Smooth muscle cell (in vitro differentiated cells): ENCODE data around the gene SEMA3E. TPM values are rescaled to one million over a fixed set of nuclear protein-coding genes. Genes with fewer than 3 reads are reported as not detected.

Experiments used
- DNase-seq: peaks from one replicate; lab custom pipeline; 2025; ENCODE audit not compliant: unreplicated experiment; lab: John Stamatoyannopoulos, UW
- H2AFZ ChIP-seq: fragments of 200-600 bp; sonication (generic); 2 replicates; pipeline ENCODE4 v1.6.0; 2016; ENCODE audit warnings: antibody characterized with exemption, low read depth, mild to moderate bottlenecking
- H3F3A ChIP-seq: fragments of 200-600 bp; sonication (generic); 2 replicates; pipeline ENCODE4 v1.6.0; 2017; ENCODE audit warnings: antibody characterized with exemption, low read depth
- H3K27ac ChIP-seq: fragments of 200-600 bp; sonication (generic); 2 replicates; pipeline ENCODE4 v1.5.1; 2016; ENCODE audit warnings: low read depth, mild to moderate bottlenecking
- H3K27me3 ChIP-seq: fragments of 200-600 bp; sonication (generic); 2 replicates; pipeline ENCODE4 v1.6.1; 2016; ENCODE audit warnings: low read depth, mild to moderate bottlenecking
- H3K36me3 ChIP-seq: fragments of 200-600 bp; sonication (generic); 2 replicates; pipeline ENCODE4 v1.5.1; 2016; ENCODE audit warnings: low read depth
- H3K4me1 ChIP-seq: fragments of 200-600 bp; sonication (generic); 2 replicates; pipeline ENCODE4 v1.5.1; 2016; ENCODE audit warnings: low read depth
- H3K4me2 ChIP-seq: fragments of 200-600 bp; sonication (generic); 2 replicates; pipeline ENCODE4 v1.6.0; 2016; ENCODE audit warnings: mild to moderate bottlenecking
- H3K4me3 ChIP-seq: fragments of 200-600 bp; sonication (generic); 2 replicates; pipeline ENCODE4 v1.5.1; 2016; ENCODE audit warnings: mild to moderate bottlenecking
- H3K79me2 ChIP-seq: fragments of 200-600 bp; sonication (generic); 2 replicates; pipeline ENCODE4 v1.6.0; 2016; ENCODE audit warnings: low read depth, mild to moderate bottlenecking
- H3K9ac ChIP-seq: fragments of 200-600 bp; sonication (generic); 2 replicates; pipeline ENCODE4 v1.6.0; 2016; ENCODE audit warnings: low read depth
- H3K9me3 ChIP-seq: fragments of 200-600 bp; sonication (generic); replicated peaks from 2 replicates; pipeline ENCODE4 v1.5.1; 2016; ENCODE audit warnings: low read depth
- H4K20me1 ChIP-seq: fragments of 200-600 bp; sonication (generic); 2 replicates; pipeline ENCODE4 v1.6.0; 2016; ENCODE audit warnings: low read depth
- CTCF ChIP-seq: fragments of 200-600 bp; sonication (generic); IDR thresholded peaks from 2 replicates; pipeline ENCODE4 v1.5.1; 2017; ENCODE audit warnings: borderline replicate concordance, mild to moderate bottlenecking, antibody characterized with exemption; ENCODE audit not compliant: insufficient read depth, poor library complexity, severe bottlenecking
- WGBS: methylation state at CpG from one replicate; pipeline ENCODE4 v1.1.7; 2016; ENCODE audit warnings: low lambda C conversion rate; 5-methylcytosine and 5-hydroxymethylcytosine counted together
- polyA plus RNA-seq: library from polyadenylated mRNA; unstranded; fragments of >200 nt; fragmentation: Nextera tagmentation; extraction: Ambion mirVana; gene quantifications from 2 replicates; pipeline ENCODE4 v1.2.1, GENCODE V29; 2016
- total RNA-seq: library from RNA; depleted of rRNA; stranded (reverse); fragments of >200 nt; gene quantifications from 2 replicates; pipeline ENCODE4 v1.2.3, GENCODE V29; 2014

SEMA3E gene
- total RNA-seq (0.27 and 0.45 TPM in 2 replicates), polyA plus RNA-seq (0.66 TPM in 1 of 2 replicates, not detected in the other)

DNA sequence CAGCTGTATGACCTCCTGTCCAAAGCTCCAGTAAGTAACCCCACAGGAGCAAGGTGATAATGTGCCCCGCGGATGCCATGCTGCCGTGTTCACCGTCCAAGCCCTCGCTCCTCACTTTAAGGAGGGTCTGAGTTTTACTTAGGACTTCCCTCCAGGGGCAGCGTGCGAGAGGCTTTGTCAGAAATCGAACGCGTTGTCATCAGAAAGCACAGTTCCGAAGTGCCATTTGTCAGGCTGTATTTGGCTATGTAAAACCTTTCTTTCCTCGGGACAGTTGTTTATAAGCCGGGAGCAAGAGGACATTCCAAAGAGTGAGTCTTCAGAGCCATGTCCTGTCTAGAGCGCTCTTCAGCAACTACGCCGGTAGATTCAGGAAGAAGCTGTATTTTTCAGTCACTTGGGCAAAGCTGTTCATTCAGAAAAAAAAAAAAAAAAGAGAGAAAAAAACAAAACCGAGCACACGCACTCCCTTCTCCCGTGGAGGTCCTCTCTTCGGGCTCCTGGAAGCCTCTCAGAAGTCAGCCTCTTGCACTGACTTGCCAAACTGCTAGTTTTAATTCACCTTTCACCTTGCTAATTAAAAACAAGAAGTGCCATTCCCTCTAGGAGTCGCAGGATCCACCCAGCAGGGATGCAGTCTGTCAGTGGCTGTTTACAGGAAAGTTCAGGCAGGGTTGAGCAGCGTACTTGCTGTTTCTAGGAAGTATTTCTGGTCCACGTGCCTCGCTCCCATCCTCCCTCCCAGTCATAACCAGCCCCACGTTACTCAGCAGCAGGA lies at the start of gene SEMA3E:
Gene SEMA3E (minus strand): TSS at position 676 of the 778 bp plus-strand sequence.
- H3K4me1 ChIP-seq = peaks cover 15% of the 10 kb centered on the region
- WGBS = 3% methylated on average over 25 of the region's 25 CpGs
- no peaks in the 10 kb centered on the region for H3K27me3 ChIP-seq
- peak within 1 kb of the TSS; percentile 65 for H3K4me3 ChIP-seq
- H3K9ac ChIP-seq = no peak within 1 kb of the TSS
- H3K27ac ChIP-seq = no peak within 1 kb of the TSS
- H3F3A ChIP-seq = no peaks in the 10 kb centered on the region
- H3K9me3 ChIP-seq = no peaks in the 10 kb centered on the region
- H3K79me2 ChIP-seq = no peaks in the 10 kb centered on the region
- H4K20me1 ChIP-seq = no peaks in the 10 kb centered on the region
- peak within 1 kb of the TSS; percentile 99 for H2AFZ ChIP-seq
- no peak for DNase-seq
- no peaks in the 10 kb centered on the region for H3K36me3 ChIP-seq
- TF ChIP-seq CTCF = no peak
- H3K4me2 ChIP-seq = peak within 1 kb of the TSS; percentile 94

DNA sequence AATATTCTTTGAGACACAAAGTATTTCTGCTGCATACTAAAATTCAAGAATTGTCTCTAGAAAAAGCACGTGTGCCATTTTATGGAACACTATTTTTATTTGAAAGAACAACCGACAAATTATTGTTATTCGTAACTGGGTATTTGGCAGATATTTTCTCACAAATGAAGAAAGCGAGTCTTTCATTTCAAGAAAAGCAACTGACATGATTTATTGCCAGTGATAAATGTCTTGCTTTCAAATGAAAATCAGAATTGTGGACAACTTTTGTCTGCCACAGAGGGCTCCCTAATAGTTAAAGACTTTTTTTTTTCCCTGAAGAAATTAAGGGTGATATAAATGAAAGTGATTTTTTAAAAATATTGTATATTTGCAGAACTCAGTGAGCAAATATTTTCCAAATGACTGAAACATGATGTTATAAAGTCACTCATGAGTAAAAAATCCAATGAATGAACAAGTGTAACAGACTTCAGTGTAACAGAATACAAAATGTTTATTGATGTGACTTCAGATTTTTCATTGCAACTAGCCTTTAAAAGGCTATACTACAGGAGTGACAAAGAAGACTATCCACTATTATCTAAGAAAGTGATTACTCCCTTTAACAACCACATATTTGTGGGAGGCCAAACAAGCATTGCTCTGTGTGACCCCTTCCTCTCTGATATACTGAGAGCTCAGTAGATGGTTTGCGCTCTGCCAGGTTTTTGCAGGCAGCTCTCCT lies 49.0 kb upstream of the SEMA3E start:
- Histone ChIP-seq H3K79me2 (no peaks in the 10 kb centered on the region), H3K36me3 (no peaks in the 10 kb centered on the region), H3K4me3 (no peak overlapping the region), H3K27me3 (no peaks in the 10 kb centered on the region), H3K4me1 (peaks cover 18% of the 10 kb centered on the region), H3K27ac (no peak overlapping the region), H2AFZ (no peak overlapping the region), H3K9ac (no peak overlapping the region), H3K4me2 (no peak overlapping the region), H4K20me1 (no peaks in the 10 kb centered on the region), H3F3A (no peaks in the 10 kb centered on the region), H3K9me3 (no peaks in the 10 kb centered on the region)
- WGBS = 90% methylated on average over 5 of the region's 5 CpGs
- TF ChIP-seq CTCF = no peak
- no peak for DNase-seq

DNA sequence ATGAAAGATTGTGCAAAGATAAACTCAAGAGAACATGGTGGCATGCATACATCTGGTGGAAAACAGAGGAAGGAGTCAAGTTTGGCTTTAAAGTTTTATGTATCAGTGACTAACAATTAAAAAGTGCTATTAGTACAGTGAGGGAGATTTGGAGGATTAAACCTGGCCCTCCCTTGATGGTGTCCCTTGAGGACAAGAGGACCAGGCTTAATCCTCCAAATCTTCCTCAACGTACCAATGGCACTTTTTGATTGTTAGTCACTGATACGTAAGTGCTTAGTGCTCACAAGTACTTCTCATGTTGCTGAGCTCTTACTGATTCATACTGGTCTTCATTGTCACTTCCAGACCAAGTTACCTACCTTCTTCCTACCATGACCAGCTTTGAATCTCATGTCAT lies 47.2 kb upstream of the SEMA3E start:
- peaks cover 26% of the 10 kb centered on the region for H3K4me1 ChIP-seq
- H3K27me3 ChIP-seq = no peaks in the 10 kb centered on the region
- H3K4me2 ChIP-seq = no peak overlapping the region
- H3F3A ChIP-seq = no peaks in the 10 kb centered on the region
- WGBS = 73% methylated on average over 2 of the region's 2 CpGs
- H3K36me3 ChIP-seq = no peaks in the 10 kb centered on the region
- H3K9me3 ChIP-seq = no peaks in the 10 kb centered on the region
- H3K79me2 ChIP-seq = no peaks in the 10 kb centered on the region
- no peak for TF ChIP-seq CTCF
- H4K20me1 ChIP-seq = no peaks in the 10 kb centered on the region
- no peak overlapping the region for H3K4me3 ChIP-seq
- no peak for DNase-seq
- H2AFZ ChIP-seq = no peak overlapping the region
- H3K27ac ChIP-seq = no peak overlapping the region
- no peak overlapping the region for H3K9ac ChIP-seq
